ENCODE results near the gene IL32.

DNA sequence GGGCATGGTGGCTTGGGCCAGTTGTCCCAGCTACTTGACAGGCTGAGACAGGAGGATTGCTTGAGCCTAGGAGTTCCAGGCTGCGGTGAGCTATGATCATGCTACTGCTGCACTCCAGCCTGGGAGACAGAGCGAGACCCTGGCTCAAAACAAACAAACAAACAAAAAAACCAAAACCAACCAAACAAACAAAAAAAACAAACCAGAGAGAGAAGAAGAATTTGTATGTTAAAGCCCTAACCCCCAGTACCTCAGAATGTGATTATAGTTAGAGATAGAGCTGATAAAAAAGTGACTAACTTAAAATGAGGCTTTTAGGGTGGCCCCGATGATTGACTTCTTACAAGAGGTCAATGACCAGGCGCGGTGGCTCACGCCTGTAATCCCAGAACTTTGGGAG lies 20.7 kb upstream of the IL32 start:
- TF ChIP-seq, protein P1, sequence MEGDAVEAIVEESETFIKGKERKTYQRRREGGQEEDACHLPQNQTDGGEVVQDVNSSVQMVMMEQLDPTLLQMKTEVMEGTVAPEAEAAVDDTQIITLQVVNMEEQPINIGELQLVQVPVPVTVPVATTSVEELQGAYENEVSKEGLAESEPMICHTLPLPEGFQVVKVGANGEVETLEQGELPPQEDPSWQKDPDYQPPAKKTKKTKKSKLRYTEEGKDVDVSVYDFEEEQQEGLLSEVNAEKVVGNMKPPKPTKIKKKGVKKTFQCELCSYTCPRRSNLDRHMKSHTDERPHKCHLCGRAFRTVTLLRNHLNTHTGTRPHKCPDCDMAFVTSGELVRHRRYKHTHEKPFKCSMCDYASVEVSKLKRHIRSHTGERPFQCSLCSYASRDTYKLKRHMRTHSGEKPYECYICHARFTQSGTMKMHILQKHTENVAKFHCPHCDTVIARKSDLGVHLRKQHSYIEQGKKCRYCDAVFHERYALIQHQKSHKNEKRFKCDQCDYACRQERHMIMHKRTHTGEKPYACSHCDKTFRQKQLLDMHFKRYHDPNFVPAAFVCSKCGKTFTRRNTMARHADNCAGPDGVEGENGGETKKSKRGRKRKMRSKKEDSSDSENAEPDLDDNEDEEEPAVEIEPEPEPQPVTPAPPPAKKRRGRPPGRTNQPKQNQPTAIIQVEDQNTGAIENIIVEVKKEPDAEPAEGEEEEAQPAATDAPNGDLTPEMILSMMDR (IDR thresholded peaks at IDR 0.05): no peak
- no peak for TF ChIP-seq EZH2 (IDR thresholded peaks at IDR 0.05; ENCODE audit: borderline replicate concordance, insufficient read depth, low read depth, low read length, poor library complexity, severe bottlenecking)
